Endothelial cell of umbilical vein (primary cell): ENCODE measurements around the gene DNAH1. TPM values are rescaled to one million over a fixed set of nuclear protein-coding genes. Genes with fewer than 3 reads are reported as not detected.

Experiments
- BruUV-seq: library from RNA; stranded (reverse); fragments of 400-500 nt; replicated peaks from 2 replicates; lab custom pipeline; 2021; lab: Mats Ljungman, UMichigan
- CTCF ChIA-PET: fragments of 300-600, 350-600 bp; sonication (Branson Sonifier 250); formaldehyde crosslinking; loops from one replicate; lab custom pipeline; 2021; ENCODE audit warnings: antibody characterized with exemption, inconsistent platforms; lab: Charles Lee
- POLR2A ChIA-PET: fragments of 300-600, 350-600 bp; sonication (Branson Sonifier 250); formaldehyde crosslinking; loops from one replicate; lab custom pipeline; 2021; ENCODE audit warnings: antibody characterized with exemption, inconsistent platforms; lab: Charles Lee
- DNase-seq: peaks from one replicate; pipeline ENCODE4 v3.0.0-alpha.2; 2011; ENCODE audit warnings: low read depth, low spot score
- FAIRE-seq: peaks from 2 replicates; lab custom pipeline; 2011; peaks lifted over from hg19 to GRCh38; lab: Jason Lieb, UNC
- H2AFZ ChIP-seq: 2 replicates; pipeline ENCODE4 v1.6.0; 2012; ENCODE audit warnings: low read depth, low read length, control low read depth, inconsistent platforms
- H3K27ac ChIP-seq: 2 replicates; pipeline ENCODE4 v1.5.1; 2011; ENCODE audit warnings: low read depth, mild to moderate bottlenecking, control low read depth, low read length, moderate library complexity; ENCODE audit not compliant: insufficient read depth
- H3K27me3 ChIP-seq, 2 experiments: 2 replicates each; pipeline versions ENCODE4 v1.6.0 to v1.6.1; 2011; ENCODE audit warnings: low read length in 2 of 2, mixed read lengths in 1 of 2; ENCODE audit not compliant: control insufficient read depth in 2 of 2, insufficient read depth in 2 of 2
- H3K36me3 ChIP-seq, 2 experiments: 2 replicates in 1 of 2; 3 replicates in 1 of 2; pipeline ENCODE4 v1.5.1; 2011; ENCODE audit warnings: low read length in 2 of 2, mild to moderate bottlenecking in 1 of 2, moderate library complexity in 1 of 2; ENCODE audit not compliant: control insufficient read depth in 2 of 2, insufficient read depth in 2 of 2; ENCODE audit errors: extremely low read depth in 1 of 2
- H3K4me1 ChIP-seq: 3 replicates; pipeline ENCODE4 v1.5.1; 2011; ENCODE audit warnings: mild to moderate bottlenecking, low read length; ENCODE audit not compliant: control insufficient read depth, insufficient read depth; ENCODE audit errors: extremely low read depth
- H3K4me2 ChIP-seq: 2 replicates; pipeline ENCODE4 v1.6.1; 2011; ENCODE audit warnings: low read length, control low read depth, mixed read lengths; ENCODE audit not compliant: insufficient read depth
- H3K4me3 ChIP-seq, 3 experiments: fragments of 200-600 bp in 1 of 3; sonication (generic), shearing (Covaris generic) in 1 of 3; replicated peaks in 1 of 3; 2 replicates each; pipeline ENCODE4 v1.5.1; 2011 to 2016; ENCODE audit warnings: control low read depth in 3 of 3, low read length in 3 of 3, mild to moderate bottlenecking in 2 of 3, inconsistent platforms in 1 of 3, low read depth in 1 of 3, moderate library complexity in 1 of 3; ENCODE audit not compliant: insufficient read depth in 1 of 3
- H3K79me2 ChIP-seq: 2 replicates; pipeline ENCODE4 v1.6.0; 2012; ENCODE audit warnings: low read length, inconsistent platforms; ENCODE audit not compliant: control insufficient read depth, insufficient read depth
- H3K9ac ChIP-seq: replicated peaks from 2 replicates; pipeline ENCODE3; 2011; ENCODE audit warnings: low read length, control low read depth; ENCODE audit not compliant: insufficient read depth; ENCODE audit errors: extremely low read depth
- H3K9me1 ChIP-seq: replicated peaks from 3 replicates; pipeline ENCODE4 v1.6.0; 2011; ENCODE audit warnings: mild to moderate bottlenecking, low read length; ENCODE audit not compliant: control insufficient read depth, insufficient read depth; ENCODE audit errors: extremely low read depth
- H3K9me3 ChIP-seq: replicated peaks from 2 replicates; pipeline ENCODE4 v1.5.1; 2012; ENCODE audit warnings: low read length, inconsistent platforms; ENCODE audit not compliant: control insufficient read depth, insufficient read depth
- H4K20me1 ChIP-seq: replicated peaks from 2 replicates; pipeline ENCODE3; 2011; ENCODE audit warnings: mild to moderate bottlenecking, low read length; ENCODE audit not compliant: control insufficient read depth, insufficient read depth; ENCODE audit errors: extremely low read depth
- EZH2 ChIP-seq: IDR thresholded peaks from 2 replicates; pipeline ENCODE4 v1.6.1; 2012; ENCODE audit warnings: borderline replicate concordance, low read depth, mild to moderate bottlenecking, moderate library complexity, low read length, inconsistent platforms; ENCODE audit not compliant: severe bottlenecking
- FOS ChIP-seq: IDR thresholded peaks from 2 replicates; pipeline ENCODE4 v1.6.1; 2011; ENCODE audit warnings: mild to moderate bottlenecking, low read length, moderate library complexity, borderline replicate concordance; ENCODE audit not compliant: insufficient read depth
- GATA2 ChIP-seq: IDR thresholded peaks from 2 replicates; pipeline ENCODE4 v1.7.0; 2011; ENCODE audit warnings: low read depth, mild to moderate bottlenecking, moderate library complexity, mixed read lengths, low read length; ENCODE audit not compliant: insufficient read length, insufficient read depth
- JUN ChIP-seq: IDR thresholded peaks from 2 replicates; pipeline ENCODE4 v1.6.1; 2011; ENCODE audit warnings: borderline replicate concordance, low read depth; ENCODE audit not compliant: insufficient read length, insufficient read depth
- MYC ChIP-seq: IDR thresholded peaks from one replicate; pipeline ENCODE4 v1.6.1; 2011; ENCODE audit warnings: mild to moderate bottlenecking, low read depth, low read length
- POLR2A ChIP-seq: IDR thresholded peaks from 2 replicates; pipeline ENCODE4 v1.6.1; 2012; ENCODE audit warnings: low read depth, mild to moderate bottlenecking, control low read depth, low read length
- POLR2AphosphoS5 ChIP-seq: IDR thresholded peaks from 2 replicates; pipeline ENCODE4 v1.6.1; 2012; ENCODE audit warnings: low read depth, mild to moderate bottlenecking, control low read depth, low read length, moderate library complexity; ENCODE audit not compliant: insufficient read depth
- dilution Hi-C: fragments of 300-500 bp; cut with MboI; formaldehyde crosslinking; loops from one replicate; pipeline ENCODE4 v1.15.0; 2019; ENCODE audit warnings: low sequenced_read_pairs; ENCODE audit not compliant: extremely low pct_ligation_motif_present
- intact Hi-C: fragments of 100-400 bp; cut with micrococcal nuclease; formaldehyde crosslinking; loops from one replicate; pipeline ENCODE4 v1.10.0; 2022
- polyA plus RNA-seq, 4 experiments: library from polyadenylated mRNA; depleted of rRNA in 3 of 4; stranded (reverse) in 3 of 4; unstranded in 1 of 4; fragments of >200 nt; gene quantifications; 2 replicates each; pipeline versions ENCODE4 v1.2.1 to v1.2.3, GENCODE V29; 2011 to 2012; ENCODE audit warnings: missing spikeins in 1 of 4
- total RNA-seq: library from RNA; stranded (reverse); gene quantifications from 2 replicates; pipeline ENCODE4 v1.2.3, GENCODE V29; 2021
- TF ChIP-seq, protein P1 (sequence below): IDR thresholded peaks from 2 replicates; pipeline ENCODE4 v1.6.1; 2011; ENCODE audit not compliant: insufficient read depth, insufficient read length
- TF ChIP-seq, protein P2 (sequence below), 2 donors: IDR thresholded peaks; 1 replicate in 1 of 2; 2 replicates in 1 of 2; pipeline ENCODE4 v1.5.1; 2011; ENCODE audit warnings: low read length in 2 of 2, mild to moderate bottlenecking in 2 of 2, moderate library complexity in 2 of 2, control low read depth in 1 of 2, inconsistent platforms in 1 of 2, low read depth in 1 of 2; ENCODE audit not compliant: insufficient read depth in 1 of 2; ENCODE audit errors: extremely low read depth in 1 of 2

The DNAH1 gene
- total and polyA plus RNA-seq, 2 donors (not counting 3 experiments of a cell fraction or from before 2014, with no cell fraction given): 5.8 to 6.0 TPM

DNA sequence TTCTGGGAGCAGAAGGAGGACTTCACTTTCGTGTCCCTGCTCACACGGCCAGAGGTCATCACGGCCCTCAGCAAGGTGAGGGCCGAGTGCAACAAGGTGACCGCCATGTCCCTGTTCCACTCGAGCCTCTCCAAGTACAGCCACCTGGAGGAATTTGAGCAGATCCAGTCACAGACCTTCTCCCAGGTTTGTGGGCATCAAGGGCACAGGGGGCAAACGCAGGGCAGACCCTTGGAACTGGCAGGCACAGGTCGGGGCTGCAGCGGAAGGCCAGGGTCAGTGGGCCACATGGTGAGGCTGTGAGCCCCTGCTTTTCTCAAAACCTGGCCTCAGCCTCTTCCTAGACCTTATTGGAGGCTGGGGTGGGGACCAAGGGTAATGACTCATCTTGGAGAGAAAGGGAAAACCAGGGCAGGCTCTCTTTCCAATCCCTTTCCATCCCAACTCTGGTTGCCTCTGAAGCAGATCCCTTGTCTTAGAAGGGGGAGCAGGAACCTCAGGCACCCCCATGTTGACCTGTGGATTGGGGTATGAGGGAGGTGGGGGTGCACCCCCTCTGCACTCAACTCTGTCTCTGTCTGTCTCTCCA lies 29.5 kb downstream of the DNAH1 start:
- FAIRE-seq: no peak
- no peaks in the 10 kb centered on the region for H3K4me1 ChIP-seq
- no peaks in the 10 kb centered on the region for H3K9me3 ChIP-seq
- H3K9ac ChIP-seq: no peak overlapping the region
- no TSS peak for BruUV-seq
- intact Hi-C loops (no loop called here), dilution Hi-C loops (no loop called here)
- CTCF ChIA-PET: interaction anchor here (0.7 kb wide), 1 partner anchor 115 kb away, joined by 3 read pairs; no protein-coding TSS in a partner anchor
- H3K27me3 ChIP-seq: no peaks in the 10 kb centered on the region
- no peaks in the 10 kb centered on the region for H4K20me1 ChIP-seq
- H3K4me2 ChIP-seq: no peak overlapping the region
- TF ChIP-seq POLR2A: no peak
- TF ChIP-seq GATA2: no peak
- TF ChIP-seq POLR2AphosphoS5: no peak
- TF ChIP-seq MYC: no peak
- TF ChIP-seq, protein P1, sequence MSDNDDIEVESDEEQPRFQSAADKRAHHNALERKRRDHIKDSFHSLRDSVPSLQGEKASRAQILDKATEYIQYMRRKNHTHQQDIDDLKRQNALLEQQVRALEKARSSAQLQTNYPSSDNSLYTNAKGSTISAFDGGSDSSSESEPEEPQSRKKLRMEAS: no peak
- TF ChIP-seq, protein P2, sequence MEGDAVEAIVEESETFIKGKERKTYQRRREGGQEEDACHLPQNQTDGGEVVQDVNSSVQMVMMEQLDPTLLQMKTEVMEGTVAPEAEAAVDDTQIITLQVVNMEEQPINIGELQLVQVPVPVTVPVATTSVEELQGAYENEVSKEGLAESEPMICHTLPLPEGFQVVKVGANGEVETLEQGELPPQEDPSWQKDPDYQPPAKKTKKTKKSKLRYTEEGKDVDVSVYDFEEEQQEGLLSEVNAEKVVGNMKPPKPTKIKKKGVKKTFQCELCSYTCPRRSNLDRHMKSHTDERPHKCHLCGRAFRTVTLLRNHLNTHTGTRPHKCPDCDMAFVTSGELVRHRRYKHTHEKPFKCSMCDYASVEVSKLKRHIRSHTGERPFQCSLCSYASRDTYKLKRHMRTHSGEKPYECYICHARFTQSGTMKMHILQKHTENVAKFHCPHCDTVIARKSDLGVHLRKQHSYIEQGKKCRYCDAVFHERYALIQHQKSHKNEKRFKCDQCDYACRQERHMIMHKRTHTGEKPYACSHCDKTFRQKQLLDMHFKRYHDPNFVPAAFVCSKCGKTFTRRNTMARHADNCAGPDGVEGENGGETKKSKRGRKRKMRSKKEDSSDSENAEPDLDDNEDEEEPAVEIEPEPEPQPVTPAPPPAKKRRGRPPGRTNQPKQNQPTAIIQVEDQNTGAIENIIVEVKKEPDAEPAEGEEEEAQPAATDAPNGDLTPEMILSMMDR (IDR thresholded peaks at IDR 0.05; ENCODE audit: extremely low read depth in 1 of 2, insufficient read depth in 1 of 2, low read depth in 1 of 2, low read length in 2 of 2): no peak
- TF ChIP-seq JUN: no peak
- TF ChIP-seq EZH2: no peak
- TF ChIP-seq FOS: no peak
- no peak overlapping the region for H3K27ac ChIP-seq
- no peak overlapping the region for H3K4me3 ChIP-seq
- H3K79me2 ChIP-seq: no peaks in the 10 kb centered on the region
- DNase-seq: no peak
- H2AFZ ChIP-seq: no peak overlapping the region
- no peaks in the 10 kb centered on the region for H3K9me1 ChIP-seq
- POLR2A ChIA-PET: no interaction called here
- H3K36me3 ChIP-seq: no peaks in the 10 kb centered on the region
